Natural killer cell (primary cell): ENCODE measurements around the gene FBXL4. TPM values are rescaled to one million over a fixed set of nuclear protein-coding genes. Genes with fewer than 3 reads are reported as not detected.

Experiments used
- ATAC-seq, 3 donors: fragments of 150-1000 bp in 2 of 3; fragments of 200-7000 bp in 1 of 3; cut with Tn5 transposase; 1 replicate in 1 of 3; 2 replicates in 2 of 3; pipeline ENCODE4 v1.10.0; 2021; ENCODE audit warnings: mild to moderate bottlenecking in 2 of 3, moderate library complexity in 2 of 3
- DNase-seq, 2 donors: peaks; one replicate each; pipeline versions ENCODE4 v3.0.0 to v3.0.0-alpha.2; 2013 to 2021; ENCODE audit warnings: mixed read lengths in 1 of 2
- H3K27ac ChIP-seq: one replicate; pipeline ENCODE4 v1.5.1; 2013; ENCODE audit warnings: mild to moderate bottlenecking, low read length
- H3K27me3 ChIP-seq: one replicate; pipeline ENCODE4 v1.6.1; 2013; ENCODE audit warnings: low read length; ENCODE audit not compliant: control insufficient read depth, insufficient read depth
- H3K36me3 ChIP-seq: one replicate; pipeline ENCODE4 v1.6.1; 2013; ENCODE audit warnings: low read length; ENCODE audit not compliant: control insufficient read depth, insufficient read depth
- H3K4me1 ChIP-seq: one replicate; pipeline ENCODE4 v1.6.1; 2013; ENCODE audit warnings: low read length; ENCODE audit not compliant: control insufficient read depth, insufficient read depth
- H3K4me3 ChIP-seq: one replicate; pipeline ENCODE4 v1.5.1; 2013; ENCODE audit warnings: low read length
- H3K9me3 ChIP-seq: one replicate; pipeline ENCODE4 v1.6.1; 2013; ENCODE audit warnings: low read length; ENCODE audit not compliant: control insufficient read depth, insufficient read depth
- H3K27ac Mint-ChIP-seq, 2 donors: one replicate each; pipeline ENCODE4 v1.8.0; 2022; ENCODE audit warnings: mild to moderate bottlenecking in 2 of 2, mixed read lengths in 2 of 2, moderate library complexity in 1 of 2
- H3K27me3 Mint-ChIP-seq, 2 donors: one replicate each; pipeline ENCODE4 v1.8.0; 2022; ENCODE audit warnings: low read depth in 2 of 2, mixed read lengths in 2 of 2
- H3K36me3 Mint-ChIP-seq: one replicate; pipeline ENCODE4 v1.8.0; 2022; ENCODE audit warnings: mixed read lengths
- H3K4me1 Mint-ChIP-seq, 2 donors: one replicate each; pipeline ENCODE4 v1.8.0; 2022; ENCODE audit warnings: mixed read lengths in 2 of 2
- H3K4me3 Mint-ChIP-seq: one replicate; pipeline ENCODE4 v1.8.0; 2022; ENCODE audit warnings: mild to moderate bottlenecking, moderate library complexity, mixed read lengths
- H3K9me3 Mint-ChIP-seq, 2 donors: one replicate each; pipeline ENCODE4 v1.8.0; 2022; ENCODE audit warnings: mixed read lengths in 2 of 2
- CTCF ChIP-seq: fragments of 200-600 bp; IDR thresholded peaks from one replicate; pipeline ENCODE4 v1.8.0; 2022; ENCODE audit warnings: antibody characterized with exemption
- WGBS: methylation state at CpG from one replicate; pipeline ENCODE4 v1.1.7; 2013; ENCODE audit warnings: missing lambda C conversion rate; ENCODE audit not compliant: insufficient coverage; 5-methylcytosine and 5-hydroxymethylcytosine counted together
- intact Hi-C: fragments of 100-400 bp; cut with micrococcal nuclease; formaldehyde crosslinking; loops from one replicate; pipeline ENCODE4 v1.14.2; 2022
- total RNA-seq, 4 donors: library from RNA; stranded (reverse); fragments of 120-200 nt in 1 of 4; gene quantifications; one replicate each; pipeline versions ENCODE4 v1.2.3 to v1.2.4, GENCODE V29; 2013 to 2022

The FBXL4 gene
- total RNA-seq, 3 donors from 2014 or later (not counting 1 experiment from before 2014, with no cell fraction given): 8.8 to 15.1 (median 11.3) TPM

GRCh38 chr6:98824162-98824901 lies 123.4 kb downstream of the FBXL4 start:
- peak overlapping the region; percentile 21 for H3K4me3 Mint-ChIP-seq
- peaks cover 49% of the 10 kb centered on the region for H3K27me3 ChIP-seq
- H3K27me3 Mint-ChIP-seq: peaks cover 70 to 90% of the 10 kb centered on the region in 2 donors
- H3K9me3 ChIP-seq: peaks cover 2% of the 10 kb centered on the region
- intact Hi-C loops: no loop called here
- no peaks in the 10 kb centered on the region for H3K4me1 ChIP-seq
- ATAC-seq (no peak), DNase-seq (no peak)
- no peak for TF ChIP-seq CTCF
- peaks cover 8 to 13% of the 10 kb centered on the region in 2 donors for H3K4me1 Mint-ChIP-seq
- H3K27ac ChIP-seq: no peak overlapping the region
- H3K36me3 ChIP-seq: no peaks in the 10 kb centered on the region
- no peak overlapping the region for H3K4me3 ChIP-seq
- peaks cover 0 to 2% of the 10 kb centered on the region in 2 donors for H3K9me3 Mint-ChIP-seq
- no peaks in the 10 kb centered on the region for H3K36me3 Mint-ChIP-seq
- WGBS: 4% methylated on average over 38 of the region's 44 CpGs
- no peak overlapping the region for H3K27ac Mint-ChIP-seq

DNA sequence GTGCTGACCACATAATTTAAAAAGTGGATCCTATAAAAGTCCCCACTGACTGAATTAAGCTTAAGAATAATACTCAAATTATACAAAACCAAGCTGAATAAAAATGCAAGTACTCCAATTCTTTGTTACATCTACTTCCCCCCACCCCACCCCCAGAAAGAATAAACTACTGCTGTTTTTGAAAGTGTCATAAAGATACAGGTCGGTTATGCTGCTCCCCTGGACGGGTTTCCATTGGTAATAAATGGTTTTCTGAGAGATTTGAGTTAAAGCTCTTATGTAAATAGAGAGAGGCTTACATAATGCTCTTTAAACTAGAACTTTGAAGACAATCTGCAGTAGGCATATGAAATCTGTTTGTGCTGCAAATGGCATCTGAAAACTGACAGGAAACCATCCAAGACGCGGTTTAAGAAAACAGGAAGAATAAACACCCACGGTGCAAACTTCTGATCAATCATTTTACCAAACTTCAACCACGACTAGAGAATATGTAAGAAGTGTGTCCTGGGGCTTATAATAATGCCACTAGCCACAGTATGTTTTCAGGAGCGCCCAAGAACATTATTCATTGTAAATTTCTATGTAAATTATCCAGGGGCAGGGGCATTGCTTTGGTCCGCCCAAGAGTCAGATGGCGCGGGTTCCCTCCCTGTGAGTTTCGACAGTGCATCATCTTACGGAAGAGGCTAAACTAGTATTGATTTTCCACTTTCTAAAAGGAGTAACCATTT lies 124.2 kb downstream of the FBXL4 start:
- no peak for DNase-seq
- H3K4me1 ChIP-seq: no peaks in the 10 kb centered on the region
- Mint-ChIP-seq H3K9me3 (peaks cover 0 to 3% of the 10 kb centered on the region in 2 donors), H3K36me3 (no peaks in the 10 kb centered on the region), H3K4me1 (peaks cover 8% of the 10 kb centered on the region in 2 donors), H3K27ac (no peak overlapping the region), H3K27me3 (peaks cover 69 to 90% of the 10 kb centered on the region in 2 donors), H3K4me3 (peak overlapping the region; percentile 21)
- WGBS: 9% methylated on average over 9 of the region's 12 CpGs
- peaks cover 43% of the 10 kb centered on the region for H3K27me3 ChIP-seq
- ATAC-seq: no peak
- H3K27ac ChIP-seq: no peak overlapping the region
- no peak for TF ChIP-seq CTCF
- H3K4me3 ChIP-seq: no peak overlapping the region
- no peaks in the 10 kb centered on the region for H3K36me3 ChIP-seq
- no peaks in the 10 kb centered on the region for H3K9me3 ChIP-seq
- intact Hi-C loops: no loop called here

- WGBS: 88% methylated on average over 2 of the region's 2 CpGs
- H3K36me3 Mint-ChIP-seq: no peaks in the 10 kb centered on the region
- no peak for ATAC-seq
- no peak for DNase-seq
- no peaks in the 10 kb centered on the region for H3K9me3 ChIP-seq
- H3K27ac ChIP-seq: no peak overlapping the region
- H3K27ac Mint-ChIP-seq: no peak overlapping the region
- H3K4me3 ChIP-seq: no peak overlapping the region
- H3K27me3 Mint-ChIP-seq: peaks cover 61 to 91% of the 10 kb centered on the region in 2 donors
- H3K4me3 Mint-ChIP-seq: no peak overlapping the region
- TF ChIP-seq CTCF: no peak
- no peaks in the 10 kb centered on the region for H3K4me1 ChIP-seq
- H3K36me3 ChIP-seq: no peaks in the 10 kb centered on the region
- peaks cover 31% of the 10 kb centered on the region for H3K27me3 ChIP-seq
- peaks cover 0 to 4% of the 10 kb centered on the region in 2 donors for H3K9me3 Mint-ChIP-seq
- intact Hi-C loops: no loop called here
- H3K4me1 Mint-ChIP-seq: peaks cover 8% of the 10 kb centered on the region in 2 donors
These were observed 125.9 kb downstream of the FBXL4 start for GRCh38 chr6:98821756-98822405.

Other genes with a start within 250 kb of the FBXL4 start
- not detected for gene POU3F2, start 113.4 kb downstream of the FBXL4 start, total RNA-seq